GM21447 (cell line): ENCODE measurements around the gene PNISR.
"Not testable (repeated sequence)": the region's sequence is repeated elsewhere in the genome, so short reads cannot be mapped to it uniquely, and the experiment has no call there.

Source experiments
- ATAC-seq: cut with Tn5 transposase; IDR thresholded peaks from one replicate; pipeline ENCODE4 v1.9.1; 2021; ENCODE audit not compliant: unreplicated experiment

PNISR gene, protein sequence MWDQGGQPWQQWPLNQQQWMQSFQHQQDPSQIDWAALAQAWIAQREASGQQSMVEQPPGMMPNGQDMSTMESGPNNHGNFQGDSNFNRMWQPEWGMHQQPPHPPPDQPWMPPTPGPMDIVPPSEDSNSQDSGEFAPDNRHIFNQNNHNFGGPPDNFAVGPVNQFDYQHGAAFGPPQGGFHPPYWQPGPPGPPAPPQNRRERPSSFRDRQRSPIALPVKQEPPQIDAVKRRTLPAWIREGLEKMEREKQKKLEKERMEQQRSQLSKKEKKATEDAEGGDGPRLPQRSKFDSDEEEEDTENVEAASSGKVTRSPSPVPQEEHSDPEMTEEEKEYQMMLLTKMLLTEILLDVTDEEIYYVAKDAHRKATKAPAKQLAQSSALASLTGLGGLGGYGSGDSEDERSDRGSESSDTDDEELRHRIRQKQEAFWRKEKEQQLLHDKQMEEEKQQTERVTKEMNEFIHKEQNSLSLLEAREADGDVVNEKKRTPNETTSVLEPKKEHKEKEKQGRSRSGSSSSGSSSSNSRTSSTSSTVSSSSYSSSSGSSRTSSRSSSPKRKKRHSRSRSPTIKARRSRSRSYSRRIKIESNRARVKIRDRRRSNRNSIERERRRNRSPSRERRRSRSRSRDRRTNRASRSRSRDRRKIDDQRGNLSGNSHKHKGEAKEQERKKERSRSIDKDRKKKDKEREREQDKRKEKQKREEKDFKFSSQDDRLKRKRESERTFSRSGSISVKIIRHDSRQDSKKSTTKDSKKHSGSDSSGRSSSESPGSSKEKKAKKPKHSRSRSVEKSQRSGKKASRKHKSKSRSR

DNA sequence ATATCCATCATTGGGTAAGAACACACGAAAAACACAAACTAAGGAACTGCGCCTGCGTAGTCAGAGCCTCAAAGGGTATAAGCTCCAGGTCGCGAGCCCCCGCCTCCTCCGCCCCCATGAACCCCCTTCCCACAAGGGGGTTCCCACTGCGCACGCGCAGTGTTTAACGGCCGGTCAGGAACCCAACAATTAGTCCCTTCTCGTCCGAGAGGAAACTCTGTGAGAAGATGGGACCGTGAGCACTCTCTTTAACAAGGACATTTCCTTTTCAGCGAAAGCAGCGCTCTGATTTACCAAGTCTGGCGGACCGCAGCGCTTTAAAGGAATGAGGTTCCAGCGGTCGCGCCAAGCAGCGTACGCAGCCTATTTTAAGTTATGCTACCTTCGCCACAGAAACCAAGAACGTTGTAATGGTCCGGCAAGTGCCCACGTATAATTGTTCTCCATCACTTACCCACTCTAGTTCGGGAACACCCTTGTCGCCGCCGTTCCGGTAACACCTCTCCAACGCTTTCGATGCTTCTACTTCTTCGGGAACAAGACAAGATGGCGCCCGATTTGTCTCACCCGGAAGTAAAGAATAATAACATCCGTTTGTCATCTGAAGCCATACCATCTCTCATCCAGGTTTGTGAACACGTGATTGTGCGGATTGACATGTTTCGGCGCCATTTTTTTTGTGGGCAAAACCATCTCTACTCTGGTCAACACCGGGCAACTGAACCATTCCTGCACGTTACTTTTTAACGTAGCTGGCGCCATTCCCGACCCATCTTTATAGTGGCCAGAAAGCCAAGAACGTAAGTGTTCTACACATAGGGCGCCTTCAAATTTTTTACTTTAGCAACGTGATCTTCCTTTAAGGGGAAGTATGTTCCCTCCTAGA is at the start of gene PNISR:
Gene PNISR, minus strand, starts transcription at position 548 of the 886 bp plus-strand sequence. CDS start 10,649 bp downstream, outside the sequence.
- peak; percentile 88 for ATAC-seq

DNA sequence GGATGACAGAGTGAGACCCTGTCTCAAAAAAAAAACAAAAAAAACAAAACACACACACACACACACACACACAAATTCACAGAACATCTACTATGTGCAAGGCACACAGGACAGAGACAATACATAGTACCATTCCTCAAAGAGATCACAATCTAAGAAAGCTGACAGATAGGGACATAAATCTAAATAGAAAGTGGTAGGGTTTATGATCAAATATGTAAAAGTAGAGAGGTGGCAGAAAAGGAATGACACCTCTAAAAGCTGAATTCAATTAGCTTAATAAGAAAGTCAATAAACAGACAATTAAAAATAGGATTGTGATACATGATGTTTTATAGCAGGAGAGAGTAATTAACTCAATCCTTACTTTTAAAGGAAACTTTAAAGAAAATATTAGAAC is 48.6 kb upstream of the PNISR start:
- ATAC-seq, result no peak

DNA sequence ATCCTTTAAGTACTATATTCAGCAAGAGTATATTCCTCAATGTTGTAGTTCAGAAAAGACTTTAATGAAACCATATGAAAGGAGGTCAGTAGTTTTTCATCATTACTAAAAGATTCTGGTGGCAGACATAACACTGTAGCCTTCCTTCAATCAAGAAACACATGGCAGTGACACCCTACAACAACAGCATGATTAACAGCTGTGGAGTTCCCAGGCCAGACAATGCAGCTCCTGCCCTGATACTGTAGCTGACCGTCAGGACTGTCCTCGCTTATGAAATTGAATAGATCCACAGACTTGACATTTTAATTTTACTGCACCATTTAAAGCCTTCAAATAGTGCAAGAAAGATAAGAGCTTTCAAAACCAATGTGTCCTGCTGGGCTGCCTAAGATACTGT is 46.5 kb upstream of the PNISR start:
- ATAC-seq, result no peak

DNA sequence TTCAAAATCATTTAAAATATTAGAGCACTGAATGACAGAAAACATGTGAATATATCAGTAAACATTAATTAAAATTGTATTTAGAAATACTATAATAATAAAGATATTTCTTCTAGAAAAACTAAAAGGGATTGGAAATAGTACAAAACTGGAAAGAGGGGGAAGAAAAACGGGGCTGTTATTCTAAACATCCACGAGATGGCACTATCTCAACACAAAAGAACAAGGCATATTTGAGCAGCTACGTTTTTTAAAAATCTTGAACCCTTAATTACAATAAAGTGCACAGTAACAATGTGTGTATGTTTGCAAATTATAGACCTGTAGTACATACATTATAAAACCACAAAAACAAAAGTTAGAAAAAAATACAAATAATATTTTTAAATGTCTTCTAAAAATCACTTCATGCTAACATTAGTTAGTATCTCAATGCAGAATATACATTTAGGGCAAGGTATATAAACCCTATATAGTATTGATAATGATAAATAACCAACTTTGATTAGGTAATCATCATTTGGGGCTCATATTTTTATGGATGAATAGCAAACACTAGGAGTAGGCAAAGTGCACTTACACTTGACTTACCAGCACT is 42.5 kb upstream of the PNISR start:
- no peak for ATAC-seq

DNA sequence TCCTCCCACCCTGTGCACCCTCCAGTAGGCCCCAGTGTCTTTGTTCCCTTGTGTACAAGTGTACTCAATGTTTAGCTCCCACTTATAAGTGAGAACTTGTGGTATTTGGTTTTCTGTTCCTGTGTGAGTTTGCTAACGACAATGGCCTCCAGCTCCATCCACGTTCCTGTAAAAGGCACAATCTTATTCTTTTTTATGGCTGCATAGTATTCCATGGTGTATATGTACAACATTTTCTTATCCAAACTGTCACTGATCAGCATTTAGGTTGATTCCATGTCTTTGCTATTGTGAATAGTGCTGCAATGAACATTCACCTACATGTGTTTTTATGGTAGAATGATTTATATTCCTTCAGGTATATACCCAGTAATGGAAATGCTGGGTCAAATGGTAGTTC is 34.0 kb upstream of the PNISR start:
- not testable (repeated sequence) for ATAC-seq

DNA sequence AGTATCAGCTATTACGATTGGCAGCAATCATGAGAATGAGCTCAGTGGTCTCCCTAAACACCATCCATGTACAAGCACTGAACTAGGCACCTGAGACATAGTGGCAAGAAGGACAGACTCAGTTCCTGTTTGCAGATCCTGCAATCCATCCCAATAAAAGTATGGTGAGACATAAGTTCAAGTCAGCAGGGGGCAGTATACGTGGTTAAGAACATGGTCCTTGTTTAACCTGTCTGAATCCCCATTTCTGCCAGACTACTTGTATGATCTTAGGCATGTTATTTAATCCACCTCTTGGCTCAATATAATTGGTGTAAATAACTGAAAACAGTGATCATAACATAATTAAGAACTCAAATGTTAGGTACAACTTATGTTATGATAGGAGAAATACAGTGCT is 33.2 kb upstream of the PNISR start:
- no peak for ATAC-seq

DNA sequence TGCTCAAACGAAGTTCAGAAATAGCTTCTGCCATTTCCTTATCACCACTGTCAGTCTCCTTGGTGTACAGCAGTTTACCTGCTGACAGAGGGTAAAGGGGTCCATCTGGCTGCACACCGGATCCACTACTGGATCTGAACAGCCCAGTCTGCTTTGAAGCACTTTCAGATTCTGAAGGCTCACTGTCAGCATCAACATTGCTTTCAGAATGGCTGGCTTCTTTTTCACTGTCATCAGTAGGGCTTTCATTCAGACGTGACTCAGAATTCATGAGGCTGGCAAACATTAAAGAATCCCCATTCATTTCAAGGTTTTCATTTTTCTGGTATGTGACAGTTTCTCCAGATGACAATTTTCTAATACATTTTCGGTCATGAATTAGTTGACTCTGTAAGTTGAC is 21.0 kb upstream of the PNISR start:
- ATAC-seq, result no peak

DNA sequence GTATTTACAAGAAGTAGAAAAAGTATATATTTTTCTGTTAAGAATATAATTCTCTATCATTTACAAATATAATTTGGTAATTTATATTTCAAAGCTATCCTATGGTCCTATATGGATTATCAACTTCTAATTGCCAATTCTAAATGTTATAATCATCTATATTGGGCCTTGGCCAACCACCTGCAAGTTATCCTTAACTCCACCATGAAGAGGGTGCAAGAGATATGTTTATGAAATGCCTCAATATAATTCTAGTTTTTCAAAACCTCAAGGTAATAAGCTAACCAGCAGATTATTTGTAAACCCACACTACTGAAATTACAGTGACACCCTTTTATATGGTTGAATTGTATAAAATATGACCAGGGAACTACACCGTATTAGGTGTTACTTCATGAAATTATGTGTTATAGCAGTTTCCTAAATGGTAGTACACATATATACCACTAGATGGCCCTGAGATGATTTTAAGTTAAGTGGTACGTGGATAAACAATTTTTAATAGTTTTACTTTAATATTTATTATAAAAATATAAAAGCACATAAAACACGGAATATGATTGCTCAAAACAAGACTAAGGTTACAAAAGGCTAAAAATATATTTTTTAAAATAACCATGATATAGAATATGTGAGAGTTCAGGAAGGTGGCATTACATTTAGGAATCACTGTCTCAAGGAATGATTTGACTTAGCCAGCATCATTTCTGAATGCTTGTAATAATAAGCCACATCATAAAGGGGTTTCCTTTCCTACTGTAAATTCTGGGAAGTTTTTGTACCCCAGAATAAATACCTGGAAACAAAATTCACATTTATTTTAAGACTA is 9.8 kb upstream of the PNISR start:
- peak; percentile 84 for ATAC-seq

DNA sequence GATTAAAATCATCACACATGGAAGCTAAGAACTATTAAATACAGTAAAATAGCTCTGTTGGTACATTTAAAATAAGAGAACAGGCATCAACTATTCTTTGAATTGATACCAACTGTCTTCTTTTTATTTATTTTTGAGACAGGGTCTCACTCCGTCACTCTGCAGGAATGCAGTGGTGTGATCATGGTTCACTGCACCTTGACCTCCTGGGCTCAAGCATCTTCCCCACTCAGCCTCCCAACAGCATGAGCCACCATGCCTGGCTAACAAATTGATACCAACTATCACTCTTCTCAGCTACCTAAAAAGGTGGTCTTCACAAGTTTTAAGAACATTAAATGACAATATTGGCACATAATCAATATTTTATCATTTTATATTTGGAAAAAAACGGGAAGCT is 7.8 kb upstream of the PNISR start:
- ATAC-seq, result no peak

DNA sequence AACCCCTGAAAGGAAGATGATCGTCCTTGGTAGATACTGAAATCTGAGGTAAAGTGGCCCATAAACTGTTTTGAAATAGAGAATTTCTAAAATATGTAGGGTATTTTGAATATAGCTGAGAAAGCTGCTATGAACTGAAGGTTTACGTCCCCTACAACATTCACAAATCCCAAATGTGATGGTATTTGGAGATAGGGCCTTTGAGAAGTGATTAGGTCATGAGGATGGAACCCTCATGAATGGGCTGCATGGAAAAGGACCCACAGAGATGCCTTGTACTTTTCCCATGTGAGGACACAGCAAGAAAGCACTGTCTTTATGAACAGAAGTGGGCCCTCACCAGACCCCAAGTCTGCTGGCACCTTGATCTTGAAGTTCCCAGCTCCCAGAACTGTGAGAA is 6.8 kb upstream of the PNISR start:
- ATAC-seq, result no peak

DNA sequence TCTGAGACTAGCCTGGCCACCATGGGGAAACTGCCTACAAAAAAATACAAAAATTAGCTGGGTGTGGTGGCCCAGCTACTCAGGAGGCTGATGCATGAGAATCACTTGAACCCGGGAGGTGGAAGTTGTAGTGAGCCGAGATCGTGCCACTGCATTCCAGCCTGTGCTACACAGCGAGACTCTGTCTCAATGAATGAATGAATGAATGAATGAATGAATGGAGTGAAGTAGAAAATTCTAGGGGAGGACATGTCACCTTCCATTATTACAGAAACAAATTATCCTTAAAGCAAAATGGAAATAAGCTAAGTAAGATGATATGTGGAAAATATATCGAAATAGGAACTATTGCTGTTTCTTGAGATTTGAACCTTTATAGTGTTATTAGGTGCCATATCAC is 2.9 kb upstream of the PNISR start:
- no peak for ATAC-seq

DNA sequence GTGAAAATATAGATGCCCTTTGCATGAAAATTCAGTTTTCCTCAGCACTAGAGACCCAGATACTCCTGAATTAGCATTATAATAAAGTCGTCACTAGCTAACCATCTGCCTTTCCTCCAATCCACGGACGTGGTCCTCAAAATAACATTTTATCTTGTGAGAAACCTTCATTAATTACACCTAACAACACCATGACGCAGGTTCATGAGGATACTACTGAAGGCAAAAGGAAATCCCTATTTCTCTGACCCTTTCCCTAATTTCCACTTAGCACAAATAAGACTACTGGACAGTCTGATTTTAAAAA is 1.3 kb upstream of the PNISR start:
- no peak for ATAC-seq

DNA sequence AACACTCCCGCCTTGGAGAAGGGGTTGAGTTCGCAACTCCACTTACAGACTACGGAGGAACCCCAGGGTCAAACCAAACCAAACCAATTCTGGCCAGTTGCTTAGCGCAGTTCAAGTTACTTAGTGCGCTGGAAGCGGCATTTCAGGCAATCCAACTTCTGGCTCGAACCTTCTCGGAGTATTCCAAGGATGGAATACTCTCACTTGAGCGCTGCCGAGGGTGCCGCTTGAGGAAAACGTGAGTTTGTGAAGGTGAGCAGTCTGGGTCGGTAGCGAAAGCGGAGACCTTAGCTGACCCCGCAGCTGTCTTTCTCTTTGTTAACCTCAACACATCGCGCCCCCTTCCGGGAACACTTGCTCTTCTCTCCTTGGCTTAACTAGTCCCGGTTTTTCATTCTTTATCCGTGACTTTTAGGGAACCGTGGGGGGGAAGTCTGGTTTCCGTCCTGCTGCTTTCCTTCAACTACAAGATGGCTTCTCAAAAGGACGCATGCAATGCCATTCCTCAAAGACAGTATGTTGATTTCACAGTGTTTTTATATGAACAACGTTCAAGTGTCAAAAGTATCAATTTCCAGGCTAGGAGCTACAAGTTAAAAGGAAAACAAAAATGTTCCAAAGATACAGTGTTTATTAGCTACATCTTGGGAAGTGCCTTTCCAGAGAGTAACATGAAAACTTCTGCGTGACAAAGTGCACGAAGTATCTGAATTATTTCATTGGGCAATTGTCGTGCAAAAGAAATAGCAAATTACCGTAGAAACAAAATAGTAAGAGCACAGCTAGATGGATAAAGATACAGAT is 741 bp upstream of the PNISR start:
- ATAC-seq, result peak; percentile 55

DNA sequence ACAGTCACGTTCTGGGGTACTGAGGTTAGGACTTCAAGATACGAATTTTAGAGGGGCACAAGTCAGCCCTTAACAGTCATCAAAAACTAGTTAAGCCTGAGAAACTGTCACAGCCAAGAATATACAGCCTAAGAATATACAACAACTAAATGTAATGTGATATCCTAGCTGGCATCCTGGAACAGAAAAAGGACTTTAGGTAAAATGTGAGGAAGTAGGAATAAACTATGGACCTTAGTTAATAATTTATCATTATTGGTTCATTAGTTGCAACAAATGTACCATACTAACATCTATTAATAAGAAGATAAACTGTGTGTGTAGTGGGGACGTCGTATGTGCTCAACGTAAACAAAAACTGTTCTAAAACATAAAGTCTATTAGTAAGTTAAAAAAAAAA is 1.1 kb downstream of the PNISR start:
- no peak for ATAC-seq

DNA sequence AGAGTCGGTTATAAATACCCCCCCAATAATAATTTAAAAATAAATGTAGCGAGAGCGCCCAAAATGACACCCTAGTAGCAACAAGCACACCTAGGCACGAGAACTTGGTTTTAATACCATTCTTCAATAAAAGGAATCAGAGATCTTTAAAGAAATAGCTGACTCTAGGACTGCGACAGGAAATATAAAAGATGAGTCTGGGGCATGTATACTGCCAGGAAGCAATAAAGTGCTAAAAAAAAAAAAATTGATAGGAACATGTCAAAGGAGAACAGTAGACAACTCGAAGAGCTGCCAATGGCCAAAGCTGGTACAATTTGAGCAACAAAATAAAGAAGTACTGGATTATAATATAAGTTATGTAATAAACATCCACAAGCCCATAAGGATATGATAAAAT is 2.2 kb downstream of the PNISR start:
- ATAC-seq, result no peak

DNA sequence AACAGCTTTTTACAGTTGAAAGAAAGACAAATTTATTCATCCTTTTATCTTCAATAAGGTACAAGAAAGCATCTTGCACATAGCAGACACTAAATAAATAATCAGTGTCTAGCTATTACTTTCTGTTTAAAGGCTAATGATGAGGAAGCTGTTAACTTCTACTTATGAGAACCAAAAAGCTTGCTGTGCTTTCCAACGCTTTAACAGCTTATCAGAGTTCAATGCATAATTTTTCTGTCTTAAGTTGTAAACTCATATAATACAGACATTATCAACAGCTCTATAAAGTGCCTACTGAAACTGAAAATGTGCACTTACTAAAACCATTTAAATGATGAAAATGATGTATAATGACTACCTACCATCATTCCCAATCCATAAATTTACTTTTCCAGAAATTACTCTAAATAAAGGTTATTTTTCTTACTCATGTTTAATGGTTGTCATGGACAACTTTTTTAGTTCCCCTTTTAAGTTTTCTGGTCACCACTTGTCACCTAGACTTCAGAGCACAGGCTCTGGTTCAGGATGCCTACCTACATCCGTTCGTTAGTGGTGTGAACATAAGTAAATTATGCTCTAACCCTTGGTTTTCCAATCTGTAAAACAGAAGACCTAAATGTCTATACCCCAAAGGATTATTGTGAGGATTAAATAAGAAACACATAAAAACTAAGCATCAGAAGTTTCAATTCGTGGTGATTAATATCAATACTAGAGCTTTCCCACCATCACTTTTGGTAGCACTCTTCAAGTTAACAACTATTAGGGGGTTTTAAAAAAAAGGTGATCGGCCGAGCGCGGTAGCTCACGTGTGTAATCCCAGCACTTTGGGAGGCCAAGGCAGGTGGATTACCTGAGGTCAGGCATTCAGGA is 8.0 kb downstream of the PNISR start:
- peak; percentile 88 for ATAC-seq

DNA sequence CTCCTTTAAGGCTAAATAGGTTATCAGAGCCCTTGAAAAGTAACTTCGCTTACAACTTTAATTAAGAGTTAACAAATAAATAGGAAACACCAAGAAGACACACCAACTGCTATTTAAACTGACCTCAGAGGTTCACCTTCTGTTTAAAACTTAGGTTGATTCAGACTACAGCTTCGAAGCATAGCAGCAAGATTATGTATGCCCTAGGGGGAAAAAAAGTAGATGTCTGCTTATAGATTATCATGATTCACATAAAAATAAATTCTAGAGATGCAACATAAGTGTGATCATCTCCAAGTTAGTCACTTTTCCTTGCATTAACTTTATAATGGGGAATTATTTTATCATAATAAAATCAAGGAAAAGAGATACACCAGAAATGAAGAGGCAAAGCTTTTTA is 8.9 kb downstream of the PNISR start:
- ATAC-seq, result no peak

DNA sequence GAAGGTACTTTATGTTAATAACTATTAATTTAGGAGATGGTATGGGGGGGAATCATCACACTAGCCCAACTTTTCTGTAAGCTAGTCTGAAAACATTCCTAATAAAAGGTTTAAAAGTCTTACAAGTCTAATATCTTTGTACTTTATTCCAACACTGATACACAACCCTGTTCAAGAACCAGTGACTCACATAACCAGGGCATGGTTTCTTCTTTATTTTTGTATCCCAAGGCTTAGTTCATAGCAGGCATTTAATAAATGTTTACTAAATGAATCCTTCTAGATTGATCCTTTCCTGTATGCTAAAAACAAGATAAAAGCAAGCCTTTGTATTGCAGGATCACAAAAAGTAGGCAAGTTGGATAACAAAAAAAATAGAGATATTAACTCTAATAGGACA is 9.7 kb downstream of the PNISR start:
- no peak for ATAC-seq
